ENCODE data around the gene TMEM150B.

GRCh38 chr19:55325172-55325571 lies at the start of gene TMEM150B:
- TF ChIP-seq GATA2 (IDR thresholded peaks at IDR 0.05; ENCODE audit: low read depth, low read length) = no peak
- no peak for TF ChIP-seq GATA3 (IDR thresholded peaks at IDR 0.05; ENCODE audit: low read depth, low read length)
